Kidney (tissue), 14 donors: ENCODE data around the gene FBXW4. TPM values are rescaled to one million over a fixed set of nuclear protein-coding genes. Genes with fewer than 3 reads are reported as not detected.

Source experiments
- DNase-seq, 5 donors: peaks; one replicate each; pipeline ENCODE4 v3.0.0-alpha.2; 2013 to 2020
- FAIRE-seq: peaks from 2 replicates; lab custom pipeline; 2012; peaks lifted over from hg19 to GRCh38; lab: Jason Lieb, UNC
- H3K27ac ChIP-seq, 2 donors: one replicate each; pipeline ENCODE4 v1.7.0; 2013; ENCODE audit warnings: low read depth in 2 of 2, low read length in 2 of 2, inconsistent platforms in 1 of 2
- H3K27me3 ChIP-seq: one replicate; pipeline ENCODE4 v1.7.1; 2013; ENCODE audit warnings: low read length, inconsistent platforms; ENCODE audit not compliant: control insufficient read depth, insufficient read depth
- H3K36me3 ChIP-seq, 3 donors: one replicate each; pipeline versions ENCODE4 v1.7.0 to v1.7.1; 2013; ENCODE audit warnings: low read length in 3 of 3, control low read depth in 1 of 3, inconsistent platforms in 1 of 3; ENCODE audit not compliant: insufficient read depth in 3 of 3, control insufficient read depth in 2 of 3
- H3K4me1 ChIP-seq, 3 donors: one replicate each; pipeline versions ENCODE4 v1.7.0 to v1.7.1; 2013; ENCODE audit warnings: low read length in 3 of 3, inconsistent platforms in 1 of 3, low read depth in 1 of 3; ENCODE audit not compliant: control insufficient read depth in 2 of 3, insufficient read depth in 2 of 3
- H3K4me3 ChIP-seq, 3 donors: one replicate each; pipeline versions ENCODE4 v1.7.0 to v1.8.1; 2013; ENCODE audit warnings: low read length in 3 of 3, control low read depth in 1 of 3, inconsistent platforms in 1 of 3
- H3K9ac ChIP-seq, 3 donors: one replicate each; pipeline versions ENCODE4 v1.7.0 to v1.7.1; 2013; ENCODE audit warnings: low read length in 3 of 3, control low read depth in 1 of 3, inconsistent platforms in 1 of 3
- H3K9me3 ChIP-seq, 3 donors: one replicate each; pipeline versions ENCODE4 v1.7.0 to v1.7.1; 2013; ENCODE audit warnings: low read length in 3 of 3, control low read depth in 1 of 3, inconsistent platforms in 1 of 3; ENCODE audit not compliant: control insufficient read depth in 2 of 3, insufficient read depth in 1 of 3
- intact Hi-C: fragments of 100-400 bp; cut with DNase I; formaldehyde crosslinking; loops from one replicate; pipeline ENCODE4 v1.11.1; 2022
- polyA plus RNA-seq: library from polyadenylated mRNA; stranded (reverse); fragments of 350-450 nt; fragmentation: Illumina TruSeq; extraction: RNeasy Lipid Tissue Mini Kit (QIAGEN cat#74804); gene quantifications from one replicate; pipeline ENCODE4 v1.2.3, GENCODE V29; 2014; ENCODE audit warnings: low read depth, low replicate concordance; ENCODE audit not compliant: insufficient read depth
- total RNA-seq: library from RNA; stranded (reverse); fragmentation: NEBNext Ultra II Directional; extraction: Animal tissue kit (Norgen Biotek cat#: 25700); gene quantifications from one replicate; pipeline ENCODE4 v1.2.1, GENCODE V29; 2021
- TF ChIP-seq, protein P1 (sequence below): IDR thresholded peaks from 3 replicates; pipeline ENCODE4 v1.5.1; 2012; ENCODE audit warnings: mild to moderate bottlenecking, moderate library complexity, borderline replicate concordance; ENCODE audit not compliant: insufficient read depth; ENCODE audit errors: extremely low read depth
- donor health status: control.
- donor health status: control.
- donor health status: control.
- donor health status: control.
- donor health status: control.
- donor health status: DM: yes; HTN: yes; CAD: no.
- donor health status: Normal renal cell carcinoma (clear cell type).

Gene FBXW4
- total and polyA plus RNA-seq, 2 donors from 2014 or later, result 47.6 to 80.1 TPM

DNA sequence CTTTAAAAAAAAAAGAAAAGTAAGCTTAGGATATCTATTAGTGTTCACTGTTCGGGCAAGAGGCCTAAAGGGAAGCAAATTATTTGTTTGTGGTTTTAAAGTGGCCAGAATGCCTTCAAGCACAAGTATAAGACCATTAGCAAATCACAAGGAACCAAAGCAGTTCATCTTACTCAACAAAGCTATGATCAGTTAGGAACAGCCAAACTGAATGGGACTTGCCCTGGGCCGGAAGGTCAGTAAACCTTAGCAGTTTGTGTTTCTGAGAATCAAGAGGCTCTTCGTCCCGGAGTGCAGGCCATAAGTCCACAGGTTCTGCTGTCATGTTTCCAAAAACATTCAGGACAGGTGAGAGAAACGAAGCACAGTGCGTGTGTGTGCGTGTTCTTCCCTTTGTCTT is 4.5 kb downstream of the FBXW4 start:
- H3K4me3 ChIP-seq, result peak overlapping the region in 1 of 3 donors; percentile 10
- no peaks in the 10 kb centered on the region for H3K9me3 ChIP-seq
- no peaks in the 10 kb centered on the region for H3K27me3 ChIP-seq
- no peaks in the 10 kb centered on the region for H3K36me3 ChIP-seq
- H3K4me1 ChIP-seq, result peaks cover 4 to 19% (median 18%) of the 10 kb centered on the region in 3 donors
- no peak for FAIRE-seq
- no peak overlapping the region for H3K9ac ChIP-seq
- DNase-seq, result no peak
- intact Hi-C loops, result no loop called here
- H3K27ac ChIP-seq, result no peak overlapping the region
- TF ChIP-seq, protein P1, sequence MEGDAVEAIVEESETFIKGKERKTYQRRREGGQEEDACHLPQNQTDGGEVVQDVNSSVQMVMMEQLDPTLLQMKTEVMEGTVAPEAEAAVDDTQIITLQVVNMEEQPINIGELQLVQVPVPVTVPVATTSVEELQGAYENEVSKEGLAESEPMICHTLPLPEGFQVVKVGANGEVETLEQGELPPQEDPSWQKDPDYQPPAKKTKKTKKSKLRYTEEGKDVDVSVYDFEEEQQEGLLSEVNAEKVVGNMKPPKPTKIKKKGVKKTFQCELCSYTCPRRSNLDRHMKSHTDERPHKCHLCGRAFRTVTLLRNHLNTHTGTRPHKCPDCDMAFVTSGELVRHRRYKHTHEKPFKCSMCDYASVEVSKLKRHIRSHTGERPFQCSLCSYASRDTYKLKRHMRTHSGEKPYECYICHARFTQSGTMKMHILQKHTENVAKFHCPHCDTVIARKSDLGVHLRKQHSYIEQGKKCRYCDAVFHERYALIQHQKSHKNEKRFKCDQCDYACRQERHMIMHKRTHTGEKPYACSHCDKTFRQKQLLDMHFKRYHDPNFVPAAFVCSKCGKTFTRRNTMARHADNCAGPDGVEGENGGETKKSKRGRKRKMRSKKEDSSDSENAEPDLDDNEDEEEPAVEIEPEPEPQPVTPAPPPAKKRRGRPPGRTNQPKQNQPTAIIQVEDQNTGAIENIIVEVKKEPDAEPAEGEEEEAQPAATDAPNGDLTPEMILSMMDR, result no peak

- H3K9ac ChIP-seq, result no peak overlapping the region
- FAIRE-seq (no peak), DNase-seq (no peak)
- H3K4me3 ChIP-seq, result no peak overlapping the region
- H3K36me3 ChIP-seq, result no peaks in the 10 kb centered on the region
- no peaks in the 10 kb centered on the region for H3K9me3 ChIP-seq
- intact Hi-C loops, result no loop called here
- no peaks in the 10 kb centered on the region for H3K27me3 ChIP-seq
- TF ChIP-seq, protein P1, result no peak
- H3K4me1 ChIP-seq, result peaks cover 0 to 19% (median 13%) of the 10 kb centered on the region in 3 donors
- no peak overlapping the region for H3K27ac ChIP-seq
Observed at GRCh38 chr10:101687071-101687658, 7.8 kb downstream of the FBXW4 start.

DNA sequence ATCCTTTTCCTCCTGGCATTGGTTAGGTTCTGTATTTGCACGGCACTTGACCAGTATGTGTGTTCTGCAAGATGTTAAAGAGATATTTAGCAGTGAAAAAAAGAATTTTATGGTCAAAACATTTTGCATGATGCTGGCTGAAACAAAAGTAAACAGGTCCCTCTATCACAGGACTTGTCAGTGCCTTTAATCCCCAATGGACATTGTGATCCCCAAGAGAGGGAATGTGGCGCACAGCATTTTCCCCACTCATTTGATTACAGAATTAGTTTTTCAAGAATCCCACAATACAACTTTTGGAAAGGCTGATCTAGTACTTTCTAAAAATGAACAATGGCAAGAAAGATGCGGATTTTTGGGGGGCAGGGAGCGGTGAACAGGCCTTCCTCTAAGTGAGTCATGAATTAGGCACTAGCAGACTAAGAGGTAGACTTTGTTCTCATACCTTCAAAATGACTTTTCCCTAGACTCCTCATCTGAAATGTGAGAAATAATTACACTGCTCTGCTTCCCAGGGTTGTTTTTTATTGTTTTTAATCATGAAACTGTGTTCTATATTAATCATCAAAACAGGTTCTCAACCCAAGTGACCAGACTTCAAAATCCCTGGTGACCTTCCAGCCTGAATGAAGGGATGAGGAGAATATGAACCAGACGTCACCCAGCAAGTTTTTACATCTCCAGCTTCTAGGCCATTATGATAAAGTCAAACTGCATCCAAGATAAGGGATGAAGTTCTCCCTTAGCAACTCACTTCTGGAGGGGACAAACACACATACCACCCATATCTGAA is 8.6 kb downstream of the FBXW4 start:
- H3K36me3 ChIP-seq, result no peaks in the 10 kb centered on the region
- H3K27me3 ChIP-seq, result no peaks in the 10 kb centered on the region
- H3K4me1 ChIP-seq, result peaks cover 0 to 19% (median 13%) of the 10 kb centered on the region in 3 donors
- H3K9me3 ChIP-seq, result no peaks in the 10 kb centered on the region
- H3K4me3 ChIP-seq, result no peak overlapping the region
- no peak overlapping the region for H3K27ac ChIP-seq
- DNase-seq (no peak), FAIRE-seq (no peak)
- no peak overlapping the region for H3K9ac ChIP-seq
- TF ChIP-seq, protein P1, result no peak
- intact Hi-C loops, result no loop called here
